NCI-H1092 (cell line): ENCODE results near the gene NAT10.

Experiments
- DNase-seq: peaks from one replicate; lab custom pipeline; 2025; lab: John Stamatoyannopoulos, UW

Gene NAT10

DNA sequence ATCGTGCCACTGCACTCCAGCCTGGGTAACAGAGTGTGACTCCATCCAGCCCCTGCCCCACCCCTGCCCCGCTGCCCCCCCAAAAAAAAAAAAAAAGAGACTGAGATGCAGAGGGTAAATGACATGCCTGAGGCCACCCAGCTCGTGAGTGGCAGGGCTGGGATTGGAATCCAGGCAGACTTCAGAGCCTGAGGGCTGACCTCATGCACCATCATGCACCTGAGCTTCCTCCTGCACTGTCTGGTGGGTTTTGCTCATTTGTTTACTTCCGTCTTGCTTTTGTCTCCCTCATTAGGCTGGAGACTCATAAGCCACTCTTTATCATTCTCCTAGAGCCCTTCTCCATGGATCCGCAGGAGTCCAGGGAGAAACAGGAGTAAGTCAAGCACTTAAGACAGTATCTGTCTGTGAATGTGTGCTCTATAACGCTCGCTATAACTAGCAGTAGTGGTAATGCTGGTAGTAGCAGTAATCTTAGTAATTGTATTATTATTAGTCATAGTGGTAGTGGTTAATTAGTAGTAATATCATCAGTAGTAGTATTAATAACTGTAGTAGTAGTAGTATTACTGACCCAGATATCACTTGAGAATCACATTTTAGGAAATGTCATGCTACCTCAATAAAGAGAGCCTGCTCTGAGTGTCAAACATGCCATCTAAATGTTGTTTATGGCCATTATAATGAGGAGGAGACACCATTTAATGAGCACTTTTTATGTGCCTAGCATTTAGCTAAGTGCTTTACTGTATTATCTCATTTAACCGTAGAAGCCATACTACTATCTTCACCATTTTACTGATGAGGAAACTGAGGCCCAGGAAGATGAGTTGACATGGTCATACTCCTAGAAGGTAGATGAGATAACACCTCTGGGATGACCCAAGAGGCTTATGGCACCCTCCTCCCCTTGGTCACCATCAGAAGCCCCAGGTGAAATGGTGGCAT, 85.0 kb downstream of the NAT10 start:
- no peak for DNase-seq

DNA sequence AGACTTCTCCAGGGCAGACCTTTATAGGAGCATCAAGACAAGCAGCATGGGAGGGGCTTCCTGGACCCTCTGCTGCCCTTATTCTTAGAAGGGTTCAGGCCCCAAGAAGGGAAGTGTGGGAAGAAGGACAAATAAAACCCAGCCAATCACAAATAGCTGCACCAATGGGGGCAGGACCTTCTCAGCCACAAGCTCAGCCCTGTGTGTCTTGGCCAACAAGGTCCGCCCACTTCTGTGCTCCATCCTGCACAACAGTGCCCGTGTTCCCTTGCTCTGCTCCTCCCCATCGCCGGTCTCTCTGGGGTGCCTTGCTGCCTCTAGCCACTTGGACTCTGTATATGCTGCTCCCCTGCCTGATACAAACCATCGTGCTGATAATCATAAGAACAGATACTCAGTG, 86.1 kb downstream of the NAT10 start:
- DNase-seq: no peak

DNA sequence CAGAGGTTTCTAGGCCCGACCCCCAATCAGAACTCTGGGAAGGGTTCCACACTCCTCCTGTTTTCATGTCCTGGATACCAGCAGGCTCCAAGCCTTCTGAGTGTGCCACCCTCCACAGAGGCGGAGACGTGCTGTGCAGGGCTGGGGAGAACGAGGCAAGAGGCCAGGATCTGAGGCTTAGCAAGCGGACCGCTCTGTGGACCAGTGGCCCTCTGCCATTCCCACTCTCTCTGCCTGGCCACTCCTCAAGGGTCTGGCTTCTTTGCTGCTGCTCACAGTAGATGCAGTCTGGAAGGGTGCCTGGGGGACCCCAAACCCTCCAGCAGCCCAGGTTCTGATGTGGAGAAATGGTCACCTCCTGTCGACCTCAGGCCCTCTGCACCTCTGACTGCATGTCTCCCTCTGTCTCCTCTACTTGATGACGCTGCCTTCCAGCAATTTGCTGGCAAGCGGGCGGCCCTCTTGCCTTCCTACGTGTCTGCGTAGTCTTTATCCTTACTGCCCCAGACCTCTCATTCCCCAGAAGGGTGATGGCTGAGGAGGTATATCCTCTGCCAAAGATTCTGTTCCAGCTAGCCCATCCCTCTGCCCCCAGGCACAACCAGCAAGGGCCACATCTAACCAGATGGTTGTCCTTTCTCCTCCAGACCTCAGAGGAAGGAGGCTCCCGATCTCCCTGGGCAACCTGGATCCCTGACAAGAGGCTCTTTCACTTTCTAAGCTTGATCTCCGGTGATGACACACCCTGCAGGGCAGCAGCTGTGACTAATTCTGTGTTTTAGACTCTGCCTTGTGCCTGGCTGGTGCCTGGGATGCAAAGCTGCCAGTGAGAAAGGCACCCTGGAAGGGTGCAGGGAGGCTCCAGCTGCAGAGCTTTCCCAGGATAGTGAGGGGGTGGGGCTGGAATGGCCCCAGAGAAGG, 87.3 kb downstream of the NAT10 start:
- peak; percentile 18 for DNase-seq

DNA sequence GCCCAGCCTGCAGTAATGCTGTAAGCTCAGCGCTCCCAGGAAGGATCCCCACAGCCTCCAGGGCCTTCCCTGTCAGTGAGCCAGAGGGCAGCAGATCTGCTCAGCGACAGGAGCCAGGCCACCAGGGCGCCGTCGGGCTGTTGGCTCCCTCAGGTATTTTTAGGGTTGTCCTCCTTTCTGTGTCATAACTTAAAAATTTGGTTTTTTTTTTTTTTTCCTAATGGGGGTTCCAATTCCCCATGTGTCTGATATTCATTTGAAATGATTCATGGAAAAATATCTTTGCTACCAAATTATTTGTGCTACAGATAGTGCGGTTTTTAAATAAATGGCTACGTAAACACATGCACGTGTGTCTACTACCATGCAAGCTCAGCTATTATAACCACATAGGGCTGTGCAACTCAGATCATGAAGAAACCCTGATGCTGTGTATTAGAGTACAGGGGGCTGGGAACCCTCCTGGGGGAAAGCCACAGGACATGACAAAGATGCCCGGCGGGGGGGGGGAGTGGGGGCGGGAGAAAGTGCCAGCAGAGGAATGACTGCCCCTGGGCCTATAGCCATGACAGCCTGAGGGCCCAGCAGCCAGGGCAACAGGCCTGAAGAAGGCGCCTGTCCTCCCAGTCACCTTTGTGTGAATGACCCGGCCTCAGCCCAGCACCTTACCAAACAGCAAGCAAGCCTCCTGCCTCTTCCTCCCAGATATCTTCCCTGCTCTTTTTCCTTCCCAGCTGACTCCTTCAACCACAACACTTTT, 89.3 kb downstream of the NAT10 start:
- DNase-seq: no peak
